ENCODE results near the gene C2CD2L. TPM values are rescaled to one million over a fixed set of nuclear protein-coding genes. Genes with fewer than 3 reads are reported as not detected.

The C2CD2L gene
- total and polyA plus RNA-seq, 10 of the 15 experiments (the other 5 are each of a cell fraction or from before 2014, with no cell fraction given): 0.21 to 9.6 (median 5.1) TPM

DNA sequence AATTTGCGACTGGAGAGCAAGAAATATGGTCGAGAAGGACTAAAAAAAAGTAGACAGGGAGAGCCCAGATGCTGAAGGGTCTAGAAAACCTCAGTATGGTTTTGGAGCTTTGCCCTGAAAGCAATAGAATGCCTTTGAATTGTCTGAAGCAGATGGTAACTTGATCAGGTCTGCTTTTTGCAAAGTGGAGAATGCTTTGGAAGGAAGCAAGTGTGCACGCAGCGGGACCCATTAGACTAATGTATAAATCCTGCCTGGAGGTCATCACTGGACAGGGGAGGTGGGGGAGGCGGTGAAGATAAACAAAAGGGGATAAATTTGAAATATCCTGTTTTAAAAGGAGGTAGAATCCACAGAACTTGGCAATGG is 13.5 kb downstream of the C2CD2L start:
- POLR2A ChIA-PET: interaction anchor here (0.5 to 6.9 kb wide), 10 partner anchors 11 to 191 kb away, joined by 3 to 76 read pairs (median 5); partner anchors contain the start of genes C2CD2L, CENATAC, HMBS and HYOU1
- Histone ChIP-seq H3K79me2 (ENCODE audit: control insufficient read depth, insufficient read depth, low read length) (peaks cover 21% of the 10 kb centered on the region), H3K4me2 (ENCODE audit: control insufficient read depth, insufficient read depth) (peak overlapping the region; percentile 90), H4K20me1 (ENCODE audit: control insufficient read depth, insufficient read depth) (no peaks in the 10 kb centered on the region), H3K4me1 (ENCODE audit: control insufficient read depth, insufficient read depth, low read length) (peaks cover 13% of the 10 kb centered on the region), H2AFZ (ENCODE audit: control insufficient read depth, low read depth, low read length) (peak overlapping the region; percentile 88), H3K9me3 (replicated peaks; ENCODE audit: control insufficient read depth, insufficient read depth, low read length) (no peaks in the 10 kb centered on the region), H3K9ac (ENCODE audit: control insufficient read depth, insufficient read depth, low read length) (peak overlapping the region; percentile 72), H3K36me3 (ENCODE audit: control insufficient read depth in 2 of 2, insufficient read depth in 2 of 2, low read length in 1 of 2) (peaks cover 0 to 4% of the 10 kb centered on the region in 2 experiments; a peak in 3 of 4 replicates), H3K27me3 (replicated peaks in 1 of 2; ENCODE audit: control insufficient read depth in 2 of 2, insufficient read depth in 2 of 2, low read length in 1 of 2) (no peaks in the 10 kb centered on the region), H3K4me3 (peak overlapping the region; percentile 56), H3K27ac (ENCODE audit: control insufficient read depth, insufficient read depth) (peak overlapping the region; percentile 65)
- SMC1A ChIA-PET (ENCODE audit: uncharacterized antibody, unreplicated experiment): interaction anchor here (1.0 to 5.0 kb wide), 6 partner anchors 11 to 203 kb away, joined by 3 to 32 read pairs (median 3); partner anchors contain the start of gene DPAGT1
- RAD21 ChIA-PET (ENCODE audit: unreplicated experiment): interaction anchor here (1.1 to 2.6 kb wide), 6 partner anchors 11 to 329 kb away, joined by 3 to 22 read pairs (median 6); partner anchors contain the start of genes C2CD2L, DDX6, DPAGT1 and HMBS
- CTCF ChIA-PET: interaction anchor here (0.7 to 2.2 kb wide), 8 partner anchors 9 to 201 kb away, joined by 3 to 8 read pairs (median 5); a partner anchor contains a TSS
- in situ Hi-C loops (cut with MboI) (no loop called here), intact Hi-C loops (cut with micrococcal nuclease; ENCODE audit: unreplicated experiment) (no loop called here)
- ATAC-seq (no peak), DNase-seq (ENCODE audit: low read depth, low spot score) (no peak), FAIRE-seq (no peak)
- TSS peak; percentile 98 for BruUV-seq (replicated peaks)
- TF ChIP-seq, protein P1, sequence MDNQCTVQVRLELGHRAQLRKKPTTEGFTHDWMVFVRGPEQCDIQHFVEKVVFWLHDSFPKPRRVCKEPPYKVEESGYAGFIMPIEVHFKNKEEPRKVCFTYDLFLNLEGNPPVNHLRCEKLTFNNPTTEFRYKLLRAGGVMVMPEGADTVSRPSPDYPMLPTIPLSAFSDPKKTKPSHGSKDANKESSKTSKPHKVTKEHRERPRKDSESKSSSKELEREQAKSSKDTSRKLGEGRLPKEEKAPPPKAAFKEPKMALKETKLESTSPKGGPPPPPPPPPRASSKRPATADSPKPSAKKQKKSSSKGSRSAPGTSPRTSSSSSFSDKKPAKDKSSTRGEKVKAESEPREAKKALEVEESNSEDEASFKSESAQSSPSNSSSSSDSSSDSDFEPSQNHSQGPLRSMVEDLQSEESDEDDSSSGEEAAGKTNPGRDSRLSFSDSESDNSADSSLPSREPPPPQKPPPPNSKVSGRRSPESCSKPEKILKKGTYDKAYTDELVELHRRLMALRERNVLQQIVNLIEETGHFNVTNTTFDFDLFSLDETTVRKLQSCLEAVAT (IDR thresholded peaks at IDR 0.05): 0 out of 2 replicates have a peak, but pooled peaks have one; percentile 61
- TF ChIP-seq MEF2A (IDR thresholded peaks at IDR 0.05; ENCODE audit: insufficient read depth, low read depth, low read length) (no peak), RAD51 (IDR thresholded peaks at IDR 0.05) (no peak)
- WGBS (ENCODE audit: insufficient coverage, insufficient replicate concordance, low lambda C conversion rate, missing lambda C conversion rate): 15% methylated on average over 5 of the region's 5 CpGs
